GM18861 (cell line): ENCODE results near the gene GNAT2.
A peak's percentile ranks its signal among the peaks of the same experiment; 100 is the strongest.
"Not testable (repeated sequence)": the region's sequence is repeated elsewhere in the genome, so short reads cannot be mapped to it uniquely, and the experiment has no call there.

Source experiments
- ATAC-seq: cut with Tn5 transposase; IDR thresholded peaks from one replicate; pipeline ENCODE4 v1.9.1; 2021; ENCODE audit not compliant: unreplicated experiment

GNAT2 gene

DNA sequence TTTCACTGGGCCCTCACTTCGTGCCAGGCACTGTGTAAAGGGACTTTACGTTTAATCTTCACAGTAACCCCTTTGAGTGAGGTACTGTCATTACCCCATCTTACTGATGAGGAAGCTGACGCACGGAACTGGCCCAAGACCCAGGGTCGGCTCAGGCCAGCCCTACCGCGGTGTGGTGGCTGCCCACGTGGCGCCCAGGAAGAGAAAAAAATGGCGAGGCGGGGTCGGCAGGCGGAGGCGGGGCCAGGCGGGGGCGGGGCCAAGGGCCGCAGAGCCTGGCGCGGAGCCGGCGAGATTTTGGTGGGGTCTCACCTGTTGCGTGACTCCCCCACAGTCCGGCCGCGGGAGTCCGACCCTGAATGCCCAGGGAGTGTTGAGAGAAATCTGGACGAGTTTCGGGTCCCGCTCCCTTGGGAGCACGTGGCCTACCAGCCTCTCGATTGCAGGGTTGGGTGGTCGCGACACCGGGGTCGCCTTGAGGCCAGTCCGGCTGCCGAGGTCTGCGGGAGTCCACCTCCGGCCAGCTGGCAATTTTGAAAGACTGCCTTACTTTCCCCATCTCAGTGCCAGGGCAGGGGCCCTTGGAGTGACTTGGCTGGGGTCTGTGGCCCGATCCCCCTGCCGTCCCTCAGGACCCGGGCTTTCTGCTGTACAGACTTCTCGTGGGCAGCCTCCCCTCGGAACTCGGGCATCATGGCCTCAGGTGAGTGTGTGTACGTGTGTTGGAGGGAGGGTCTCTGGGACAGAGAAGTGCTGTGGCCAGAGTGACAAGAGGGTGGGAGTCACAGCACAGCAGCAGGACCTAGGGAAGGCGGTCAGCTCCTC is at the start of gene GNAT2, which contains the start of gene AMPD2:
Gene GNAT2 (minus strand): TSS at position 41 of the 825 bp plus-strand sequence. CDS start 6,746 bp downstream, outside the sequence.
Gene AMPD2 (plus strand): TSS at position 262 of the 825 bp plus-strand sequence. CDS start 1,339 bp downstream, outside the sequence.
- peak; percentile 27 for ATAC-seq

DNA sequence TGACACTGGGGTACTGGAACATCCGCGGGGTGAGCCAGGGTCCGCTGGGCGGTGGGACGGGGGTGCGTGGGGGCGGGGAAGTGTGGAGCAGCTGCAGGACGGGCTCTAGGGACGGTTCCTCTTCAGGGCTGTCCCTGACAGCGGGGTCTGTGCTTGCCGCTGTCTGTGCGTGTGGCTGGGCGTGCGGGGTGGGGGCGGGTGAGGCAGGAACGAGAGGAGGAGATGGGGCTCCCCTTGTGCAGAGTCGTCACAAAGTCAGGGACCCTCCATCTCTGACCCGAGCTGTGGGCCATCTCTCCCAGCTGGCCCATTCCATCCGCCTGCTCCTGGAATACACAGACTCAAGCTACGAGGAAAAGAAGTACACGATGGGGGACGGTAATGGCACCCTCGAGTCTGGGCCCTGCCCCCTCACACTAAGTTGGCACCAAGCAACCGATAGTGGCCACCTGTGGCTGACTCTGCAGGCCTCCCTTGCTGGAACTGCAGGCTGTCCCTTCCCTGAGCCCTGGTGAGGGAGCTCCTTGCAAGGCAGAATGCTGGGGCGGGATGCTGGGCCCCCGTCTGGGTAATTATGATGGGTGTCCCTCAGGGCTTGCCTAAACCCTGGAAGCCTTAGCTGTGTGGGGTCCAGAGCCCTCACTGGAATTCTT is 48.8 kb upstream of the GNAT2 start:
- peak; percentile 10 for ATAC-seq

DNA sequence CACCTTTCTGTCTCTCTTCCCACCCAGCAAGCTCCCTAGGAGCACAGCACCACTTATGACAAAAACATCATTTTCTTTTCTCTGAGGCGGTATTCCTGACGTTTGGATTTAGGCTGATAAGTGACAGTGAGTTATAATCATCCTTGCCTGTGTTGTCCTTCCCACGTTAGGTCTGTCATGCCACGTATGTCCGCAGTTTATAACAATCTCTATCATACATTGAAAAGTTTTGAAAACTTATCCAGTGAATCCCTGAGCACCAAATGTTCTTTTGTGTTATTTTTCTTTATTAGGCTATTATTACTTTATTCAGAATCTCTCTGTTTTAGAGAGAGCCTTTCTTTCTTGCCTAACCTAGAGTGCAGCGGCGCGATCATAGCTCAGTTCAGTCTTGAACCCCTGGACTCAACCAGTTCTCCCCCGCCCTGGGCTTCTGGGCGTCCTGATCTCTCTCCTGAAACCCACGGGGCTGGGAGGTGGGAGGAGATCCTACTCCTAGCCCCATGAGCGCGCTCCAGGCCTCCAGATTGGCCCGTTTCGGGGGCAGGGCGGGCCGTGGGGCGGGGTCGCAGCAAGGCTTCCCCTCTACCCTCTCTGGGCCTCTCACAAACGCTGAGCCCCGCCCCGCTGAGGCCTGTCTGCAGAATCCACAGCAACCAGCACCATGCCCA is 48.2 kb upstream of the GNAT2 start, which contains the start of gene GSTM2:
Gene GSTM2 (plus strand): TSS at position 606 of the 671 bp plus-strand sequence. CDS start 59 bp downstream, at position 665.
- peak; percentile 95 for ATAC-seq

DNA sequence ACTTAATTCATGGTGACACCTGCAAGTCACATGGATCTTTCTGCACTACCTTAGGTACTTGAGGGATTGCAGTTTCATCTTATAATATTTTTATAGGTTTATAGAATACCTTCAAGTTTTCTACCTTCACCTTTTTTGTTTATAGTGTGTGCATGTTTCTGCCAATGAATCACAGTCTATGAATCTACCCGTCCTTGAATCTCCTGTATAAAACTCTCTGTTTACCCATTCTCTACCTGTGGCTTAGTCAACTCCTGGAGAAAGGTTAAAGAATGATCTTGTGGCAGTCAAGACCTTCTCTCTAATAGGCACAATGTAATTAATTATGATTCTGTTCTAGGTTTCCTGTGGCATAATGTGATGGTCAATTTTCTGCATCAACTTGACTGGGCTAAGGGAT is 45.3 kb upstream of the GNAT2 start:
- ATAC-seq: no peak

DNA sequence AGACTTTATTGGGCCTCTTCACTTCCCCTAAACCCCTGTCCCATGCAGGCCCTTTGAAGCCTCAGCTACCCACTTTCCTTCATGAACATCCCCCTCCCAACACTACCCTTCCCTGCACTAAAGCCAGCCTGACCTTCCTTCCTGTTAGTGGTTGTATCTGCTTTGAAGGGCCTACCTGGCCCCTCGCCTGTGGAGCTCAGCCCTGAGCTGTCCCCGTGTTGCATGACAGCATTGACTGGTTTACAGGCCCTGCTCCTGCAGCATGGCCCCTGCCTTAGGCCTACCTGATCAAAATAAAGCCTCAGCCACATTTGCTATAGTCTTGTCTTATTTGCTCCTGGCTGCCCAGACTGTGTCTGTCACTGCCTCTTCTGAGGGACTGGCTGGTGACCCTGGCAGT is 42.0 kb upstream of the GNAT2 start:
- no peak for ATAC-seq

DNA sequence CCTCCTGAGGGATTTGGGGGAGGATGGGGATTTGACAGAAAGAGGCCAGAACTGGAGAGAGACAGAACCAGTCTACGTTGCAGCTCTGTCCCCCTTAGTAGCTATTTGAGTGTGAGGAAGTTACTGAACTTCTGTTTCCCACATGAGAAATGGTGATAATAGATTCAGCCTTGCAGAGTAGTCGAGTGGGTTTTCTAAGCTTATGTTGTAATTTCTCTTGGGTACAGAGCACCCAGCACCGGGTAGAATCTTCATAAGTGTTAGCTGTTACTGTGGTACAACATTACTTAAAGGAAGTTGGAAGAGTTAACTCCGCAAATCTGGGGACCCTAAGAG is 41.2 kb upstream of the GNAT2 start:
- ATAC-seq: not testable (repeated sequence)

DNA sequence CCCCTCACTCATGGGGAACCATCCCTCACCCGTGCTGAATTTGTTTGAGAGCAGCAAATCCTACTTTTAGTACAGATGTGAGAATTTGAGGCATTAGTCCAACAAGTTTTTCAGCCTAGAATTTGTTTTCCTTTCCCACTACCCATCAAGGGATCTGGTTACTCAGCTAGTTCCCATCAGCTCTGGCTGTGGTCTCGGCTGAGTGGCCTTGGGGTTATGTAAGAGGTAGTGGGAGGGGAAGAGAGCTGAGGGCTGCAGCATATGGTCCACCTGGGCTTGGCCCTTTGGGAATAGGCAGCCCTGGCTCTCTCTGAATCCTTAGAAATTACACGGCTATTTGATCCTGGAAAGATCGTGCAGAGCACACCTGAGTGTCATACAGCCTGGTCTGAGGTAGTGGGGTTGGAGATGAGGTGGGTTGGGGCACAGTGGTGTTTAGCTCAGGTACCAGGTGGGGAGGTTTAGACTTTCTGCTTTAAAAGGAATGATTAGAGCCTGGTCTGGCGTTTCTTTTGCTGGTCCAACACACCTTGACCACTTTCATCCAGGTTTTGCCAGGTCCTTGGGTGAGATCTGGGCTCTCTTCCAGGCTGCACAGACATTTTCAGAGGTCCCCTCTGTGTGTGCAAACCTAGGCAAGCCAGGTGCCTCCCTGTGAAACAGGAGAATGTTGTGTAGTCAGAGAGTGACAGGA is 40.7 kb upstream of the GNAT2 start:
- ATAC-seq: no peak

DNA sequence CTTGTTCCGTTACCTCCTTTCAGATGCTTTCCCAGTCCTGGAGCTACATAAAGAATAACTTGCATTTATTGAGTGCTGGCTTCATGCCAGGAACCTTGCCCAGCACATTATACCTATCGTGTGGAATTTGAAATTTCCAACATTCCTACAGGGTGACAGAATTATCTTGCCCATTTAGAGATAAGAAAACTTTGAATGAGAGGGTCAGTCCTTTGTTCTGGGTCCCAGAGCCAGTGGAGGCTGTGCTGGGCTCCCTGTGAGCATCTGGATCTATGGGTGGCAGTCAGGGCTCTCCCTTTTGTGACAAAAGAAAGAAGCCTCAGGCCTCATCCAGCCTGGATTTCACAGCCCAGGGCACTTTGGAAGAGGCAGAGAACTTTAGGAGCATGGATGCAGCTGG is 39.7 kb upstream of the GNAT2 start:
- ATAC-seq: no peak

DNA sequence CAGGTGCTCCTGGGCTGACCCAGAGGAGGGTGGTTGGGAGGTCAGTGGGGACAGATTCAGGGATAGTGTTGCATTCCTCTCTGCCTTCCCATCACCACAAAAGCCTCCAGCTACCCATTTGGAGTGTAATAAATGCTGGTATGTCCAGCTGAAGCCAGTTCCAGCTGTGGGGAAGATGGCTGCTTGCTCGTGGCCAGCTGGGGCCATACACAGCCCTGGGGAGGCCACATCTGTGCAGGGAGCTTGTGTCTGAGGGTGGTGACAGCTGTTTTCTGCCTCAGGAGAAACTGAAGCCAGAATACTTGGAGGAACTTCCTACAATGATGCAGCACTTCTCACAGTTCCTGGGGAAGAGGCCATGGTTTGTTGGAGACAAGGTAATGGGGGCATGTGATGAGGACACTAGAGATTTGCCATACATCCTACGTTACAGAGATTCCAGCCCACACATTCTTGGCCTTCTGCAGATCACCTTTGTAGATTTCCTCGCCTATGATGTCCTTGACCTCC is 39.2 kb upstream of the GNAT2 start:
- ATAC-seq: no peak

DNA sequence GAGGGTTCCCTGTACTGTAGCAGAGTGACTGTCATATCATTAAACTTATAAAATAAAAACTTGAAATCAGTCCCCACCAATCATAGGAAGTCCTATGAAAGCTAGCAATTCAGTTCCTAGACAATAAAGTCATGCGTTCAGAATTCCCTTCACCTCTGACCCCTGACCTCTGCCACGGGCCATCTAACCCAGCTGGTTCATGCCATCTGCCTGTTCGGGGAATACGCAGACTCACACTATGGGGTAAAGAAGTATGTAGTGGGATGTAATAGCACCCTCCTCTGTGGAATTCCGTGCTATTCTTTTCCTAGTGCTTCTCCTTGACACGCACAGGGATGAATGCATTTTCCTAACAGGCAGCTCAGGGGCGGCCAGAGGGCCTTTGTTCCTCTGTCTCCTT is 38.6 kb upstream of the GNAT2 start:
- no peak for ATAC-seq

DNA sequence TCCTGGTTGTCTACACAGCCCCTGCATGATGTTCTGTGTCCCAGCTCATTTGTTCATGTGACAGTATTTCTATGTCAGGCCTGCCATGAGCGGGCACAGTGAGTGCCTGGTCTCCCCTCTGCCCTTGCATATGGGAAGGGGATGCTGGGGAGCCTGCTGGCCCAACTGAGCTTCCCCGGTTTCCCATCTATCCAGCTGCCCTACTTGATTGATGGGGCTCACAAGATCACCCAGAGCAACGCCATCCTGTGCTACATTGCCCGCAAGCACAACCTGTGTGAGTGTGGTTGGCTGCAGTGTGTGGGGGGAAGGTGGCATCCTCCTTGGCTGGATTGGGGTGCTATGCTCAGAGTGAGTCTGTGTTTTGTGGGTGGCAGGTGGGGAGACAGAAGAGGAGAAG is 38.0 kb upstream of the GNAT2 start:
- no peak for ATAC-seq

DNA sequence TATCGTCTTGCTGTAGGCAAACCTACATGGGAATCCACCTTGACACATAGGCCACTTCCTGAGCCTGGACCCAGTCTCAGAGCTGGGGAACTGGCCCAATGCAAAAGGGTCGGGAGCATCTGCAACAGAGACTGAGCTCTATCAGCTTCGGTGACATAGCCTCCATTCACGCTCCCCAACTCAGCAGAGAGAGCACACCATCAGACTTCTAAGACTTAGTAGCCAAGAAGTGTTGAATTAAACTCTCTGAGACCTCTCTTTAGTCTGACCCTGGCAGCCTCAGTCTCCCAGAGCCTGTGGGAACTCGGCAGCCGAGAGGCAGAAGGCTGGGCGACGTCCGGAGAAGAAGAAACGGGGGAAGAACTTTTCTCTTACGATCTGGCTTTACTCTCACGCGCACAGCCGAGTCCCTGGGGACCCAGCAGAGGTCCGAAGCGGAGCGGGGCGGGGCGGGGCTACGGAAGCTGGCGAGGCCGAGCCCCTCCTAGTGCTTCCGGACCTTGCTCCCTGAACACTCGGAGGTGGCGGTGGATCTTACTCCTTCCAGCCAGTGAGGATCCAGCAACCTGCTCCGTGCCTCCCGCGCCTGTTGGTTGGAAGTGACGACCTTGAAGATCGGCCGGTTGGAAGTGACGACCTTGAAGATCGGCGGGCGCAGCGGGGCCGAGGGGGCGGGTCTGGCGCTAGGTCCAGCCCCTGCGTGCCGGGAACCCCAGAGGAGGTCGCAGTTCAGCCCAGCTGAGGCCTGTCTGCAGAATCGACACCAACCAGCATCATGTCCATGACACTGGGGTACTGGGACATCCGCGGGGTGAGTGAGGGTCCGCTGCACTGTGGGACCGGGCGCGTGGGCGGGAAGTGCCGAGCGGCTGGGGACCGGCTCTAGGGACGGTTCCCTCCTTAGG is 36.5 kb upstream of the GNAT2 start, which contains the start of gene GSTM4:
Gene GSTM4 (plus strand): TSS at position 485 of the 905 bp plus-strand sequence. CDS start 291 bp downstream, at position 776.
- peak; percentile 66 for ATAC-seq

DNA sequence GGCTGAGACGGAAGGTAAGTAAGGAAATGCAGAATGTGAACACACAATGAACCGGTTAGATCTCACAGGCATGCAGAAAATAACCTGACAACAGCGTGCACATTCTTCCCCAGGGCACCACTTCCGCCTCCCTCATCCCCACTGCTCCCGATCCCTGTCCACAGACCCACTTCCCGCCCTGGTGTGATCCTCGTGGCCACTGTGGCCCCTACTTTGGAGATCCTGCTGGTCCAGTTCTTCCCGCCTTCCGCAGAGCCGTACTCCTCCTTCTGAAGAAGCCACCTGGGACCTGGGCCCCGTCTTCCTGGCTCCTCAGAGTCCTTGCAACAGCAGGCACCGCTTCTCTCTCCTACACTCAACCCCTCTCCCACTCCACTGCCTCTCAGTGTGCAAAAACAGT is 35.1 kb upstream of the GNAT2 start:
- ATAC-seq: no peak

DNA sequence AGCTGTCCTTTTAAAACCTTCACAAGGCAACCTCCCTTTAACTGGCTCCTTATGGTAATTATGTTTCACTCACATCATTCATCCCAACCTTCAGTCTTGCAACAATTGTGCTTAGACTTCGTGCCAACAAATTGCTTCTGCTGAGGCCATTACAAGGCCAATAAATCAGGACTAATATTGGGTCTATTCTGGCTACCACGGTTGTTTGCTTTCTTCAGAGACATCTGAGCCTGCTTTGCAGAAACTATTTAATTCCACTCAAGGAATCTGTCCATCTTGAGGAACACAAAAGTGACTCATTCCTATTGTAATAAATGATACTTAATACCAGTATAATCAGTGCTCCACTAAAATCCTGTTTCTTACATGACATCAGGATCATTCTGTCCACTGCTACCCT is 33.9 kb upstream of the GNAT2 start:
- ATAC-seq: no peak

DNA sequence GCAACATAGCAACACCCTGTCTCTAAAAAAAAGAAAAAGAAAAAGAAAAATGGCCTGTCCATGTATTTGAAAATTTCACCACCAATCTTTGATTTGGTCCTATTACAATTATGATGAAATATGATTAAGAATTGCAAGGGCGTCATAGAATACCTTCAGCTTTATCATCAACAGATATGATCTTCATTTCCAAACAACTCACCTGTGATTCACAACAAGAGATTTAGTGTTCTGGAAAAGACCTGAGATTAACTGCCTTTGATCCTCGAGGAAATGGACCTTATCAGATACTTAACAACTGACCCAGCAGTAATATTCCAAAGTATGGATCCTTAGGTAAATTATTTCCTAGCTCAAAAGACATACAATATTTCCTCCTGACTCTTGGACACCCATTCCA is 33.0 kb upstream of the GNAT2 start:
- no peak for ATAC-seq

DNA sequence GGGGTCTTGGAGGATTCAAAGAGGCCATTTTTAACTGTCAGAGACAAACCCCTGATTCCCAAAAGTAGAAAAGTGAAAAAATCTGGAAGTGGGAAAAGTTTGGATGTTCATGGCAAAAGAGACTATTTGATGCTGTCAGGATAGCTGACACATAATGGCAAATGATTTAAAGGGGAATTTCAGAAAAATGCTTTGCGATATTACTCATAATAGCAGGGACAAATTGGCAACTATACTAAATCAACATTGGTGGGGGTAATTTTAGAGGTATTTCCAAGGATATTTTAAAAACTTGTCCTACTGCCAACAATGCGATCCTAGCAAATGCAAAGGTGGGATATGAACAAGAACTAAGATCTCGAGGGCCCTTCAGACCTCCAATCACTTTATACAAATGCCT is 31.2 kb upstream of the GNAT2 start:
- no peak for ATAC-seq

DNA sequence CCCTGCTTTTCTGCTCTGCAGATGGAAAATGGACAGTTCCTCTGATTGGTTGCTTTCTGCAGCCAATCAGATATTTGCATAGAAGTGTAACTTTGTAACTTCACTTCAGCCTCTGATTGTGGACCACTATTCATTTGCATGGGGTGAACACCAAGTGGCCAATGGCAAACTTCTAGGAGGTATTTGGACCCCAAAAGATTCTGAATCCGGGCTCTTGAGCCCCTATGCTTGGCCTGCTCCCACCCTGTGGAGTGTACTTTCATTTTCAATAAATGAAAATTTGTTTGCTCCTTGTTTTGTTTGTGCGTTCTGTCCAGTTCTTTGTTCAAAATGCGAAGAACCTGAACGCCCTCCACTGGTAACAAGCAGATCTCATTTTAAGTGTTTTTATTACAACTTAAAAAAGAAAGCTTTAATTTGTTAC is 30.1 kb upstream of the GNAT2 start:
- ATAC-seq: no peak

DNA sequence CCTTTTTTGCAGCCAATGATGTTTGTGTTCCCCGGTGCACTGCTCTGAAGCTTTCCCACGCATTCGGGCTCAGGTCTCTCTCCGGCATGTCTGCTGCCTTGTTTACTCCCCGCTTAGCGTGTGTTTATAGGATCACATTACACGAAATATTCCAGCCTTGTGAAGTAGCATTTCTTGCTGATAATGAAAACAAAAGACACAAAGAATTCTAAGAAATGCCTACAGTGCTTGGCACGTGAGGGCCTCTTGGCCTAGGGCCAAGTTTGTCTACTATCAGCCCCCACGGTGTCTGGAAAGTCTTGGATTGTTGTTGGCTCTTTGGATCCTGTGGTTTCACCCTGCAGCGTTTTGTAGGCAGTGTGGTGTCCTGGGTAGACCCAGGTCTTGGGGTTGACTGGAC is 25.3 kb upstream of the GNAT2 start:
- ATAC-seq: no peak

DNA sequence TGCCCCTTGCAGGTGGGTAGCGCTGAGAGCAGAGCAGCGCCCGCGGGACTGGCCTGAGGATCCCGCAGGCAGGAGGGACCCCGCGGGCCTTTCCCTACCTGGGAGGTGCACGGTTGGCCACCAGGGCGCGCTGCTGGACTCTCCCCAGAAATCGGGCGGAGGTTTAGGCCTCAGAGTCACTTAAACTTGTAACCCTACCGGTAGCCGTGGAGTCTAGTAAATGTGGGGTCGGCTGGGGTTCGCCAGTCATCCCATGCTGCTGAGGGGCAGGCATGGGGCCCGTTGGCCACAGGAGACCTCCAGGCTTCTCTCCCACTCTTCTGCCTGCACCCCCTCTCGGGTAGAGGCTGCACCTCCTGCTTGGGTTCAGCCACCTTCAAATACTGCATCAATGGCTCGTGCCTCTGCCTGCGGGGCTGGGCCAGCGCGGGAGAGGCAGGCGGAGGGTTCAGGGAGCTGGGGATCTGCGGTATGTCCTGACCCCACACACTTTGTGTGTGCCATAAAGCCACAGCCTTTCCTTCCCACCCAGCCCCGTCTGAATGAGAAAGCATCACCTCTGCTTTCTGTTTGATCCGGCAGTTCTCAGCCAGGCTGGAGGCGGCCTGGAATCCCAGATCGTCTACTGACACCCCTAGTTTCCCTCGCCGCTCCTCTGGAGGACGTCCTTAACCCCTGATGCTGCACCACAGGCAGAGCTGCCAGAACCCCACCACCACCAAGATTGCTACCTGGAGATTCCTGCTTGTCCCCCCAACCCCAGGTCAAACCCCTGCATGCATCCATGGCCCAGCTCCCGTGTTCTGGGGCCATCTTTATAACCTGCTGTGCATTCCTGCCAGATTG is 24.2 kb upstream of the GNAT2 start:
- peak; percentile 77 for ATAC-seq
